ENCODE measurements around the gene SESN1. TPM values are rescaled to one million over a fixed set of nuclear protein-coding genes. Genes with fewer than 3 reads are reported as not detected.

The SESN1 gene
- total RNA-seq, 1 donor from 2014 or later, result 13.6 TPM

DNA sequence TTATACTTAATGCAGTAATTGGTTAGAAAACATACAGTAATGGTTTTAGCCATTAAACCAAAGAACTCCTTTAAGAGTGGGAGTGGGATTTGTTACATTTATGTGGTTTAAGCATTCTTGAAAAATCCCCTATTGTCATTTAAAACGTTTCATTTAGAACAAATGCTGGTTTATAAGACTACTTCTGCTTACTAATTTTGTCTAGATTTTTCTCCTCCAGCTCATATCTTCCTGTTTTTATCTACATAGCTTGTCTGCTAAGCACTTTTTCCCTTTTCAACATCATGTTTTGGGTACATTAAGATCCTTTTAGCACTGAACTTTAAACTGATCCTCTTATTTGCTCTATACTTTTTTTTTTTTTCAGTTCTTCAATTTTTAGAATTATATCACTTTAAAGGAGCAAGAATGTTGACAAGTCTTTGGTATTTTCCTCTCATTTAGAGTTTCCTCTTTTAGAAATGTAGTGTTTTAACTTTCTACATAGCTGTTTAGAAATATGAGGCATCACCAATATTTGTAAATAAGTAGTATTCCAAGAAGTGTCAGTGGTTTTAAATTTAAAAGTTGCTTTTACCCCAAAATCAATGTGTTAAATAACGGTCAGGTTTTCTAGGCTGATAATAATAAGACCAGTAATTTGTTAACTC, 80.9 kb downstream of the SESN1 start:
- peaks cover 2% of the 10 kb centered on the region for H3K27me3 Mint-ChIP-seq (ENCODE audit: insufficient read depth)
- peaks cover 15% of the 10 kb centered on the region for H3K4me1 Mint-ChIP-seq (ENCODE audit: low read depth)
- no peak overlapping the region for H3K4me3 Mint-ChIP-seq
- no peaks in the 10 kb centered on the region for H3K36me3 Mint-ChIP-seq (ENCODE audit: low read depth)
- DNase-seq (ENCODE audit: low spot score), result no peak
- H3K27ac Mint-ChIP-seq, result no peak overlapping the region
- H3K9me3 Mint-ChIP-seq, result no peaks in the 10 kb centered on the region
- intact Hi-C loops (cut with micrococcal nuclease), result loop anchor here (1.0 kb wide), 1 partner anchor 139 kb away; no protein-coding TSS in a partner anchor

DNA sequence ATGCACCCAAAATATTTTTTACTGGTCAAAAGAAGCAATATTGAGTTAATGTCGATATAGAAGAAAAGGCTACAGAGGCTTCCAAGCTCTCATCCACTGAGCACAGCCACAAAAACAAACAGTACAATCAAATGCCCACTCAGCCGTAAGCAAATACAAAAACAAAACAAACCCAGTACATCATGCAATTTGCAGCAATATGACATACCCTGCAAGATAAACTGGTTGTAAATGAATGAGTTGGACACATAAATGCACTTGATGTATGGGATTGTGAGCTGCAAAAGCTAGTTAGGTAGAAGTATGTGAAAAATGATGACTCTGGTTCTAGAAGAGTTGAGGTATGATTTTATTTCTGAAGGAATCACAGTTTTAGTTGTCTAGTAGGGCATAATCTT, 83.9 kb downstream of the SESN1 start:
- peaks cover 2% of the 10 kb centered on the region for H3K27me3 Mint-ChIP-seq (ENCODE audit: insufficient read depth)
- peak overlapping the region; percentile 5 for H3K4me3 Mint-ChIP-seq
- H3K4me1 Mint-ChIP-seq (ENCODE audit: low read depth), result peaks cover 35% of the 10 kb centered on the region
- peaks cover 6% of the 10 kb centered on the region for H3K36me3 Mint-ChIP-seq (ENCODE audit: low read depth)
- intact Hi-C loops (cut with micrococcal nuclease), result no loop called here
- H3K27ac Mint-ChIP-seq, result no peak overlapping the region
- no peaks in the 10 kb centered on the region for H3K9me3 Mint-ChIP-seq
- no peak for DNase-seq (ENCODE audit: low spot score)

GRCh38 chr6:109009962-109010704, 84.5 kb downstream of the SESN1 start:
- H3K36me3 Mint-ChIP-seq (ENCODE audit: low read depth), result peaks cover 6% of the 10 kb centered on the region
- peaks cover 35% of the 10 kb centered on the region for H3K4me1 Mint-ChIP-seq (ENCODE audit: low read depth)
- intact Hi-C loops (cut with micrococcal nuclease), result loop anchor here (1.0 to 10.0 kb wide), 12 partner anchors 49 to 1807 kb away; partner anchors contain the start of genes AK9, ARMC2, CD164 and CDK19
- H3K27me3 Mint-ChIP-seq (ENCODE audit: insufficient read depth), result peaks cover 2% of the 10 kb centered on the region
- no peak for DNase-seq (ENCODE audit: low spot score)
- no peaks in the 10 kb centered on the region for H3K9me3 Mint-ChIP-seq
- peak overlapping the region; percentile 84 for H3K27ac Mint-ChIP-seq
- peak overlapping the region; percentile 92 for H3K4me3 Mint-ChIP-seq

GRCh38 chr6:109009236-109009961, 85.2 kb downstream of the SESN1 start:
- Mint-ChIP-seq H3K36me3 (ENCODE audit: low read depth) (peaks cover 6% of the 10 kb centered on the region), H3K4me1 (ENCODE audit: low read depth) (peaks cover 31% of the 10 kb centered on the region), H3K27me3 (ENCODE audit: insufficient read depth) (no peaks in the 10 kb centered on the region), H3K4me3 (peak overlapping the region; percentile 92), H3K9me3 (no peaks in the 10 kb centered on the region), H3K27ac (peak overlapping the region; percentile 84)
- intact Hi-C loops (cut with micrococcal nuclease), result loop anchor here (1.0 to 10.0 kb wide), 12 partner anchors 49 to 1808 kb away; partner anchors contain the start of genes AK9, ARMC2, CD164 and CDK19
- peak; percentile 87 for DNase-seq (ENCODE audit: low spot score)

- Mint-ChIP-seq H3K27ac (peak overlapping the region; percentile 95), H3K4me1 (ENCODE audit: low read depth) (peaks cover 31% of the 10 kb centered on the region), H3K9me3 (no peaks in the 10 kb centered on the region), H3K27me3 (ENCODE audit: insufficient read depth) (no peaks in the 10 kb centered on the region), H3K4me3 (peak overlapping the region; percentile 96), H3K36me3 (ENCODE audit: low read depth) (peaks cover 6% of the 10 kb centered on the region)
- no peak for DNase-seq (ENCODE audit: low spot score)
- intact Hi-C loops (cut with micrococcal nuclease), result loop anchor here (1.0 to 10.0 kb wide), 18 partner anchors 50 to 1809 kb away; partner anchors contain the start of genes AK9, ARMC2, CD164 and CDK19
These were observed 86.0 kb downstream of the SESN1 start for GRCh38 chr6:109008537-109009235.

GRCh38 chr6:109008054-109008453, 86.6 kb downstream of the SESN1 start:
- no peak for DNase-seq (ENCODE audit: low spot score)
- Mint-ChIP-seq H3K4me3 (peak overlapping the region; percentile 96), H3K27me3 (ENCODE audit: insufficient read depth) (no peaks in the 10 kb centered on the region), H3K27ac (peak overlapping the region; percentile 74), H3K36me3 (ENCODE audit: low read depth) (peaks cover 6% of the 10 kb centered on the region), H3K4me1 (ENCODE audit: low read depth) (peaks cover 31% of the 10 kb centered on the region), H3K9me3 (no peaks in the 10 kb centered on the region)
- intact Hi-C loops (cut with micrococcal nuclease), result loop anchor here (1.0 to 10.0 kb wide), 16 partner anchors 51 to 1809 kb away; partner anchors contain the start of genes AK9, ARMC2, CD164 and CDK19

GRCh38 chr6:109007521-109007920, 87.1 kb downstream of the SESN1 start:
- no peak overlapping the region for H3K27ac Mint-ChIP-seq

DNA sequence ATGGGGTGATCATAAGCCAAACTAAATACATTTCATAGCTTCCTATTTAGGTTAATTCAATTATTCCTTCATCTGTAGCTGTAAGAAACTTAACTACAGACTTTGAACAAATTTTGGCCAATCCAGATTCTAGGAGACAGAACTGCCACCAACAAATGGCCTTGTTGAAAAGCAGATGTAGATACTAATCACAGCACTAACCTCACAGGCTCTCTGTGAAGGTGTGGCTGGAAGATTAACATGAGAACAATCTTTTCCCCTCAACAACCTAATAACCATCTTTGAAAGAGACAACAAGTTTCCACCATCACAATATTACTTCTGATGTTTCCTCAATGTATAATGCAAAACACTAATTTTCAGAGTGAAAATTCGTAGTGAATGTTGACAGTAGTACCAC, 87.8 kb downstream of the SESN1 start:
- Mint-ChIP-seq H3K4me3 (peak overlapping the region; percentile 57), H3K27me3 (ENCODE audit: insufficient read depth) (no peaks in the 10 kb centered on the region), H3K36me3 (ENCODE audit: low read depth) (peaks cover 6% of the 10 kb centered on the region), H3K9me3 (no peaks in the 10 kb centered on the region), H3K27ac (no peak overlapping the region), H3K4me1 (ENCODE audit: low read depth) (peaks cover 35% of the 10 kb centered on the region)
- intact Hi-C loops (cut with micrococcal nuclease), result loop anchor here (2.0 to 10.0 kb wide), 5 partner anchors 52 to 1810 kb away; partner anchors contain the start of genes AK9, CDK19, FIG4 and SCML4
- DNase-seq (ENCODE audit: low spot score), result no peak

More at GRCh38 chr6:109007521-109007920, 87.1 kb downstream of the SESN1 start:
- no peaks in the 10 kb centered on the region for H3K9me3 Mint-ChIP-seq
- no peaks in the 10 kb centered on the region for H3K27me3 Mint-ChIP-seq (ENCODE audit: insufficient read depth)
- peak overlapping the region; percentile 96 for H3K4me3 Mint-ChIP-seq
- intact Hi-C loops (cut with micrococcal nuclease), result loop anchor here (2.0 to 10.0 kb wide), 5 partner anchors 53 to 1810 kb away; partner anchors contain the start of genes AK9, CDK19, FIG4 and SCML4
- DNase-seq (ENCODE audit: low spot score), result no peak
- H3K36me3 Mint-ChIP-seq (ENCODE audit: low read depth), result peaks cover 6% of the 10 kb centered on the region
- H3K4me1 Mint-ChIP-seq (ENCODE audit: low read depth), result peaks cover 31% of the 10 kb centered on the region

- Mint-ChIP-seq H3K4me1 (ENCODE audit: low read depth) (peaks cover 29% of the 10 kb centered on the region), H3K27ac (no peak overlapping the region), H3K27me3 (ENCODE audit: insufficient read depth) (no peaks in the 10 kb centered on the region), H3K9me3 (no peaks in the 10 kb centered on the region), H3K4me3 (no peak overlapping the region), H3K36me3 (ENCODE audit: low read depth) (peaks cover 22% of the 10 kb centered on the region)
- no peak for DNase-seq (ENCODE audit: low spot score)
- intact Hi-C loops (cut with micrococcal nuclease), result loop anchor here (10.0 kb wide), 1 partner anchor 1178 kb away; the partner anchor contains the start of gene SCML4
These were observed 91.8 kb downstream of the SESN1 start for GRCh38 chr6:109002882-109003281.

DNA sequence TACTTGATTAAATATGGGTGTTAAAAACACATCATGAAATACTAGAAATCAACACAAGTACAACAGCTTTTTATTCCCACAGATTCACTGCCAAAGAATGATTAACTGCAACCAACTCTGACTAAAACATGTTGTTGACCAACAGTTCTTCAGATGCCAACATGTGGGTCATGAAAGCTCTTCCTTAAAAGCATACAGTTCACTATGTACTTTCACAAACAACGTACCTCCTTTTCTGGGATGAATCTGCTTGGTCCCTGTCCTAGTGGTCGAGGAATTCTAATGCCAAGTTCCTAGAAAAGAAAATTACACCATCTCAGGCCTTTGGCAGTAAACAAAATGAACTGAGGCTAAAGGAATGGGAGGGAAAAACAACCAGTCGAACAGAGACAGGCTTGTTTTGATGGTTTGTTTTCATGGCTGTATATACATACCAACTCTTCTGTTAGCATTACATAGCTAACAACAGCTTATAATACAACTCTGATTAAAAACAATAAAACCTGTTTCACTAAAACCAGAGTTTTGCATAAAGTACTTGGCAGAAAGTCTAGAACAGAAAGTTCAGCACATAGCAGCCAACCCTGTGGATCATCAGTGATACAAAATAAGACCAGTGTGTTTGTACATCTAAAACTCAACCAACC, 92.5 kb downstream of the SESN1 start:
- Mint-ChIP-seq H3K9me3 (no peaks in the 10 kb centered on the region), H3K4me3 (no peak overlapping the region), H3K27me3 (ENCODE audit: insufficient read depth) (no peaks in the 10 kb centered on the region), H3K4me1 (ENCODE audit: low read depth) (peaks cover 23% of the 10 kb centered on the region), H3K27ac (no peak overlapping the region), H3K36me3 (ENCODE audit: low read depth) (peaks cover 28% of the 10 kb centered on the region)
- intact Hi-C loops (cut with micrococcal nuclease), result loop anchor here (10.0 kb wide), 1 partner anchor 1177 kb away; the partner anchor contains the start of gene SCML4
- no peak for DNase-seq (ENCODE audit: low spot score)

- Mint-ChIP-seq H3K27ac (no peak overlapping the region), H3K27me3 (ENCODE audit: insufficient read depth) (no peaks in the 10 kb centered on the region), H3K9me3 (no peaks in the 10 kb centered on the region), H3K4me1 (ENCODE audit: low read depth) (peaks cover 16% of the 10 kb centered on the region), H3K36me3 (ENCODE audit: low read depth) (peaks cover 24% of the 10 kb centered on the region), H3K4me3 (no peak overlapping the region)
- intact Hi-C loops (cut with micrococcal nuclease), result loop anchor here (10.0 kb wide), 1 partner anchor 1177 kb away; the partner anchor contains the start of gene SCML4
- no peak for DNase-seq (ENCODE audit: low spot score)
These were observed 93.3 kb downstream of the SESN1 start for GRCh38 chr6:109001291-109001894.

Measured in activated T-helper 1 cell treated with anti-CD3 and anti-CD28 coated beads, Interleukin-12 subunit alpha, Interleukin-12 subunit beta, Interleukin-2, Interleukin-4 antibody, amounts not matched to agents 30 ng/mL and 10 ng/mL and 1 ng/mL, durations not matched to agents 14 hours and 24 hours and 36 hours (primary cell).